Fibroblast of mammary gland (primary cell): ENCODE measurements around the gene HINFP.

Experiments used
- DNase-seq: peaks from one replicate; pipeline ENCODE4 v3.0.0-alpha.2; 2010; ENCODE audit warnings: low read depth
- H3K4me3 ChIP-seq: 2 replicates; pipeline ENCODE4 v1.5.1; 2011; ENCODE audit warnings: low read depth, mild to moderate bottlenecking, low read length, moderate library complexity; ENCODE audit not compliant: control insufficient read depth
- CTCF ChIP-seq: conservative IDR thresholded peaks from 2 replicates; pipeline ENCODE4 v1.5.1; 2011; ENCODE audit warnings: low read depth, low read length, inconsistent platforms; ENCODE audit not compliant: control insufficient read depth, insufficient read depth

Gene HINFP

GRCh38 chr11:119116601-119117000, 4.8 kb upstream of the HINFP start:
- no peak overlapping the region for H3K4me3 ChIP-seq
- TF ChIP-seq CTCF = no peak

GRCh38 chr11:119117004-119117706, 4.2 kb upstream of the HINFP start:
- no peak for DNase-seq
- TF ChIP-seq CTCF = no peak
- H3K4me3 ChIP-seq = no peak overlapping the region

More at GRCh38 chr11:119116601-119117000, 4.8 kb upstream of the HINFP start:
- no peak for DNase-seq

DNA sequence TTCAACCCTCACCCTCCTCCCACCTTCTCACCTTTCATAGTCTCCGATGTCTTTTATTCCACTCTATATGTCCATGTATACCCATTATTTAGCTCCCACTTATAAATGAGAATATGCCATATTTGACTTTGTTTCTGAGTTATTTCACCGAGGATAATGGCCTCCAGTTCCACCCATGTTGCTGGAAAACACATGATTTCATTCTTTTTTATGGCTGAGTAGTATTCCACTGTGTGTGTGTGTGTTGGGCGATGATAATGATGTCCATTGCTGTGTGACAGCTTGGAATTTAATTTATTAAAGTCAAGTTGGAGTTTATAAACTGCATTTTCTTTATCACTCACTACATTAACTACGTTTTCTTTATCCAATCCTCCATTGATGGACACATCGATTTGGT, 3.2 kb upstream of the HINFP start:
- no peak for TF ChIP-seq CTCF
- DNase-seq = no peak
- H3K4me3 ChIP-seq = no peak overlapping the region

- no peak overlapping the region for H3K4me3 ChIP-seq
- TF ChIP-seq CTCF = no peak
- DNase-seq = no peak
Observed at GRCh38 chr11:119118946-119119345, 2.4 kb upstream of the HINFP start.

- peak overlapping the region; percentile 54 for H3K4me3 ChIP-seq
- no peak for TF ChIP-seq CTCF
- peak; percentile 60 for DNase-seq
Observed at GRCh38 chr11:119120639-119121007, 757 bp upstream of the HINFP start.

GRCh38 chr11:119121811-119122124, 388 bp downstream of the HINFP start:
- H3K4me3 ChIP-seq = peak overlapping the region; percentile 88
- no peak for TF ChIP-seq CTCF
- DNase-seq = no peak

GRCh38 chr11:119125821-119126220, 4.4 kb downstream of the HINFP start:
- H3K4me3 ChIP-seq = no peak overlapping the region
- no peak for TF ChIP-seq CTCF
- no peak for DNase-seq
